SK-MEL-5 (cell line): ENCODE results near the gene LYPLAL1. TPM values are rescaled to one million over a fixed set of nuclear protein-coding genes. Genes with fewer than 3 reads are reported as not detected.

Experiments
- DNase-seq: peaks from one replicate; pipeline ENCODE4 v3.0.0-alpha.2; 2016; ENCODE audit warnings: low read depth, low spot score
- in situ Hi-C: cut with HindIII; loops from 2 replicates; pipeline ENCODE4 v1.10.0; 2016; ENCODE audit warnings: low sequenced_read_pairs, high pct_unique_total_duplicates, low pct_unique_long_range_greater_than_20kb
- polyA plus RNA-seq, 2 experiments: library from polyadenylated mRNA; depleted of rRNA; stranded (reverse); fragments of >200 nt; gene quantifications; 2 replicates each; pipeline ENCODE4 v1.2.3, GENCODE V29; 2015
- total RNA-seq: library from RNA; depleted of rRNA; stranded (reverse); fragments of >200 nt; shearing (Covaris generic); gene quantifications from 2 replicates; pipeline ENCODE4 v1.2.3, GENCODE V29; 2014; rRNA removed

The LYPLAL1 gene
- 29.8 and 49.6 TPM in 2 replicates for total RNA-seq
- 16.4 and 17.7 TPM in 2 replicates for polyA plus RNA-seq (2015; cell fraction: cytosol; rRNA removed)
- 59.6 and 67.2 TPM in 2 replicates for polyA plus RNA-seq (2015; cell fraction: nucleus; rRNA removed)

DNA sequence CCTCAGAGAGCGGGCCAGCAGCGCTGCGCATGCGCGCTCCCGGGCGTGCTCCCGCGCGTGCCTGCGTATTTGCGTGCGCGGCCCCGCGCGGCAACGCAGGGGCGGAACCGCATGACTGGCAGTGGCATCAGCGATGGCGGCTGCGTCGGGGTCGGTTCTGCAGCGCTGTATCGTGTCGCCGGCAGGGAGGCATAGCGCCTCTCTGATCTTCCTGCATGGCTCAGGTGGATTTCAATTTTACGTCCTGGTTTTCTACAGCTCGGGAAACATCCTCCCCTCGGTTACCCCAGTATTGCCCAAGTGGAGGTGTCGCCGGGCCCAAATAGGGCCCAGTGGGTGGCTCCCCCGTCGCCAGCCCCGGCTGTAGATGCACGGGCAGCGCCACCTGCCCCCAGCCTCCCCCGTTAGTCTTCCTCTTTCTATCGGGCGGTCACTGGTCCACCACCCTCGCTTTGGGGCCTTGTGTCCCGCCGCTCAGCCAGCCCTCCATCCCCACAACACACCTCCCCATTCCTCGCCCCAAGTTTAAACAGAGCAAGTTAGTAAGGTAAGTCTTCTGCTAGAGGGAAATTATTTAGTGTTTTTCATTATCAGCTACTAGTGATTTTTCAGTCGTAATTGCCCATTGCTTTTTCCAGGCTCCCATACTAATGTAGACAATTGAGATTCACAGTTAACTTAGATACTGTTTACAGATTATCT, at the start of gene LYPLAL1:
Gene LYPLAL1 (plus strand): TSS at position 121 of the 702 bp plus-strand sequence. CDS start 13 bp downstream, at position 134.
- in situ Hi-C loops: no loop called here
- DNase-seq: peak; percentile 85

DNA sequence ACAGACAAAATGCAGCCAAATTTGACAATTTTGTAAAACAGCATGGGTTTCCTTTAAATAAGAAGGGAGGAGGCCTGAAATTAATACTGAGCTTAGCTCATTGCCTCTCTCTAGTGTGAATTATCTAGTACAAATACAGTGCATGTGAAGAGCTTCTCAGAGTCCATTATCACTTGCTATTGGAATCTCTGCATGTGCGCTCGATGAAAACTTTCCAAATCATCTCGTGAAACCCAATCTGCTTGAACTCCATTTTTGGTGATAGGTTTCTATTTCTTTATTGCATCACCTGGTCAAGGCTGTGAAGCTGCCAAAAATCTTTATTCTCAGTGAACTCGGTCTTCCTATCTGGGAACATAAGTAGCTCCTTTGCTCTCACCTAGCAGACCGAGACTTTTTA, 49.5 kb upstream of the LYPLAL1 start:
- in situ Hi-C loops: no loop called here
- no peak for DNase-seq

DNA sequence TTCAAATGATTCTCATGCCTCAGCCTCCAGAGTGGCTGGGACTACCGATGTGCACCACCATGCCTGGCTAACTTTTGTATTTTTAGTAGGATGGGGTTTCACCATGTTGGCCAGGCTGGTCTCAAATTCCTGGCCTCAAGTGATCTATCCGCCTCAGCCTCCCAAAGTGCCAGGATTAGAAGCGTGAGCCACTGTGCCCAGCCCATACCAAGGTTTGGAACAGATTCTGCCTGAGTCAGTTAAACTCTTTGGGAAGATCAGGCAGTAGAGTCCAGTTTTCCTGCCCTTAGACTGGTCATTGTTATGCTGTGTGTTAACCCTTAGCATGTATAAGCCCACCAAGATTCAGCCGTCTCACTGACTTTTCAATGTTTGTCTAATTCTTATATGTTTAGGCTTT, 48.3 kb upstream of the LYPLAL1 start:
- in situ Hi-C loops: no loop called here
- no peak for DNase-seq

DNA sequence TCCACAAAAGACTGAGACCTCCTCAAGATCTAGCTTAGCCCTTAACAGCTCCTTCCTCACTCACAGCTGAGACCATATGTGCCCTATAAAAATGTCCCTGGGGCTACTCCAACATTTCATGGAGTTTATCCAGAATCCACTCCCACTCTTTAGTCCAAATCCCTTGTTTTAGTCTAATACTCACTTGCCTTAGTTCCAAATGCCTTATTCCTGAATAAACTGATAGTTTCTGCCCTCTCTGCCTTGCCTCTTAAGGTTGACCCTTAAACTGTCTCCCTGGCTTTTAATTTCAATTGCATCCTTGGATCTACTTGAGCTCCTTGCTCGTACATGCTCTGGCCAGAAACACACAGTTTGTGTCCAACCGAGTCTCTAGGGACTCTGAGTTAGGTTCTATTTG, 47.3 kb upstream of the LYPLAL1 start:
- in situ Hi-C loops: no loop called here
- DNase-seq: no peak

DNA sequence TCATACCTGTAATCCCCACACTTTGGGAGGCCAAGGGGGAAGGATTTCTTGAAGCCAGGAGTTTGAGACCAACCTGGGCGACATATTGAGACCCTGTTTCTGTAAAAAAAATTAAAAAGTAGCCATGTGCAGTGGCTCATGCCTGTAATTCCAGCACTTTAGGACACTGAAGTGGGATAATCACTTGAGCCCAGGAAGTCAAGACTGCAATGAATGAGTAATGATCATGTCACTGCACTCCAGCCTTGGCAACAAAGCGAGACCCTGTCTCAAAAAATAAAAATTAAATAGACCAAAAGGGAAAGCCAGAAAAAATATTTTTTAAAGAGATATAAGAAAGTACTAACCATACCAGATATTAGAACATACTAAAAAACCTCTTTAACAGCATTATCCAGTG, 44.7 kb upstream of the LYPLAL1 start:
- in situ Hi-C loops: no loop called here
- DNase-seq: no peak

DNA sequence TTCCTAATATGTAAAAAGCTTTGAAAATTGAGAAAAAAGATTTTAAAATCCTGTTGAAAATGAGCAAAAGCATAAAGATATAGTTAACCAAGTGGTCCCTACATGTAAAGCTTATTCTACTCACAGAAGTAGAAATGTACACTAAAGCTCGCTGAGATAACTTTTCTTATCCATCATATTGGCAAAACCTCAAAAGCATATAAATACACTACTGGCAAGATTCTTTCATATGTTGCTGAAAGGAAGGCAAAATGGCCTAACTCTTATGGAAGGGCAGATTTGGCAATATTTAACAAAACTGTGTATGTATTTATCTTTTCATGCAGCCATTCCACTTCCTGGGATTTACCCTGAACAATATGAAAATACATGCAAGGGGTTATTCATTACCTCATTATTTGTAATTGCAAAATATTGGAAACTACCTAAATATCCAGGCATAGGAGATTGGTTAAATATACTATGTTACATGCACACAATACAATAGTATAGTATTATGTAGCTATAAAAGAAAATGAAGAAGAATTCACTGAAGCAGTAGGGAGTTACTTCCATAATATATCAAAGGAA, 43.2 kb upstream of the LYPLAL1 start:
- in situ Hi-C loops: no loop called here
- DNase-seq: no peak

DNA sequence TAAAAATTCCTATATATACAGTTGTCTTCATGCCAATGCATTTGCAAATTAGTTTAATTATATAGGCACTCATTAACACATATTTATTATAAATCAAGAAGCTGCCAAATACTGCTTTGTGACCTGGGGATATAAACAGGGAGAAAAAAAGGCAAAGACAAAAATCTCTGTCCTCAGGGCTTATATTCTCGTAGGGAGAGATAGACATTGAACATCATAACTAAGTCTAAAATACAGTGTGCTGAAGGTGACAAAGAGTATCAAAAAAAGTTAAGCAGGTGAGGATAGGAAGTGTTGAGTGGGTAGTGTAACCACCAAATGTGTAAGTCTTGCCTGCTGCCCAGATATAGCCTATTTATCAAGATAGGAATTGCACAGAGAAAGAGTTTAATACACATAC, 40.7 kb upstream of the LYPLAL1 start:
- in situ Hi-C loops: no loop called here
- DNase-seq: no peak

DNA sequence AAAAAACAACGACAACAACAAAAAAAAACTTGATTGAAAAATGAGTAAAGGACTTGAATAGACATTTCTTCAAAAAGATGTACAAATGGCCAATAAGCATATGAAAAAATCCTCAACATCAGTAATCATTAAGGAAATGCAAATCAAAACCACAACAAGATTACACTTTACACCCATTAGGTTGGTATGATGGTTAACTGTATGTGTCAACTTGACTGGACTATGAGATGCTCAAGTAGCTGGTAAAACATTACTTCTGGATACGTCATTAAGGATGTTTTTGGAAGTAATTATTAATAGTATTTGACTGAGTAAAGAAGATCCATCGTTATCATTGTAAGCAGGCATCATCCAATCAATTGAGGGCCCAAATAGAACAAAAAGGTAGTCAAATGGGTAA, 34.9 kb upstream of the LYPLAL1 start:
- DNase-seq: no peak
- in situ Hi-C loops: no loop called here

DNA sequence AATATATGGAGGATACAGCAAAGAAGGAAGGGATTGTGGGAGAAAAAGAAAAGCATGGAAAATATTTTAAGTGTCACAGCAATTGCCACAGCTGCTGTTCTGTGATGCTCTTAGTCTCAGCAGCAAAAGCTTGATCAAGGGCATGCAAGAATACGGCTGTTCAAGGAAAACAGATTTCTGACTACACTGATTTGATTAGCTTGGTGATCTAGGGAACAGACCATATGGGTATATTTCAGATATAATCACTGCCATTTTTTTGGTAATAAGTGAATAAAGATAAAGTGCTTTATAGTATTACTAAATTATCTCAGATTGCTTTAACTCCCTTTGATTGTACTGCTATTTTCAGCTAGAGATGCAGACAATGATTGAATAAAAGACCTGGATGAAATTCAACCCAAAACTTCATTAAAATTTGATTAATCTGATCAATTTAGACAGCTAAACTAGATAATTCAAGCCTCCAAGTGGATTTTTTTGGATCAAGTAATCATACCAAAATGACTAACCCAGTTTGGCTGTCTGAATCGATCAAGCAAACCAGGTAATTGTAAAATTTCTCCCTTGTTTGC, 33.3 kb upstream of the LYPLAL1 start:
- in situ Hi-C loops: no loop called here
- DNase-seq: no peak

DNA sequence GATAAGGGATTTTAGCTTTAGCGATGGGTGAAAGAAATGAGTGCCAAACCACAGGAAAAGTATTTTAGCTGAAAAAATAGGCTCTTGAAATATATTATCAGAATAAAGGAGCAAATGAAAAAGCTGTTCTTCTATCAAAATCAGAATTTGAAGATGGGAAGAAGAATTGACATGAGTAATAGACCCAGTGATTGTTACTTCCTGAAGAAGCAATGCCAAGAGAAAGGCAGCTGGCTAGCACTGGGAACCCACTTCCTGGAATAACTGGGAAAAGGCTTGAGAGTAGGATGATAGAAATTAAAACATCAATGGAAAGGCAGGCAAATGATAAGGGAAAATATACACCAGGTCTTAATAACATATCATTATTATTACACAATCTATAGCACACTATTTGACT, 29.9 kb upstream of the LYPLAL1 start:
- DNase-seq: no peak

DNA sequence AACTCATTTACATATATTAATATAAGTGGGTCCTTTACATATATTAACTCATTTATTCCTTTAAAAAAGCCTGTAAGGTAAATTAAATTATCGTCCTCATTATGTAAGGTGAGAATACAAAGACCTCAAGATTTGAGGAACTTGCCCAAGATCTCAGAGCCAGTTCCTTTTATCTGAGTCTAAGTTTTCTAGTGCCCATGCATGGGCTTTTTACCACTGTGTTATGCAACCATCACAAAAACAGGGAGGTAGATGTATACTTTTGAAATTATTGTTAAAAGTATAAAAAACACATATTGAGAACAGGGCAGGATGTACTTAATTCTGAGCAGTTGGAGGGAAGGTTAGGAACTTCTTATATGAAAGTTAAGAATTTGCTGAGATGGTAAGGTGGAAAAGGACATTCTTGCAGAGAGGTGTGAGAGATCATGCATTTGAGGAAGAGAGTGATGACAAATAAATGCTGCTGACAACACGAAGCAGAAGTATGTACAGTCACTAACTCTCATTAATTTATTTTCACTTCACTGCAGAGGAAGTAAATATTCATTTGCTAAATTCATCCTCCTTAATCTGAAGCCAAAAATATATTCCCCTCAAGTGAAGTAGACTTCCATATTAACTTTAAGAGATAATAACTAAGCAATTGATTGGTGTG, 28.9 kb upstream of the LYPLAL1 start:
- DNase-seq: no peak
- in situ Hi-C loops: no loop called here

More for the DNA sequence above, 29.9 kb upstream of the LYPLAL1 start:
- in situ Hi-C loops: no loop called here

DNA sequence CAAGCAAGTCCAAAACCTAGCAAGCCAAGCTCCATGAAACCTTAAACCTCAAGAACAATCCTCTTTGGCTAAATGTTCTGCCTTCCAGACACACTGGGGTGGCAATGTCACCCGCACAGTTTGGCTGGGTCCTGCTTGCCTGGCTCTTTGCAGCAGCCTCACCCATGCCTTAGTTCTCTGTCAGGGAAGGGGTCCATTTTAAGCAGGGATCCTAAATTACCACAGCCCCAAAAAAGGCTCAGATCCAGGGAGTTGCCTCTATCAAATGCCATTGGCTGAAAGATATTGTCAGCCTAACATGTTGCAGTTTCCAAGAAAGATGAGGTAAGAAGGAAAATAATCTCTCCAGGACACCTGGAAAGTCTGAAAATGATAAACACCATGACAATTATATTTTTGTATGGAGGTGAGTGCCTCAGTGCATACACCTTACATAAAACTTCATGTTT, 26.1 kb upstream of the LYPLAL1 start:
- DNase-seq: no peak
- in situ Hi-C loops: no loop called here

DNA sequence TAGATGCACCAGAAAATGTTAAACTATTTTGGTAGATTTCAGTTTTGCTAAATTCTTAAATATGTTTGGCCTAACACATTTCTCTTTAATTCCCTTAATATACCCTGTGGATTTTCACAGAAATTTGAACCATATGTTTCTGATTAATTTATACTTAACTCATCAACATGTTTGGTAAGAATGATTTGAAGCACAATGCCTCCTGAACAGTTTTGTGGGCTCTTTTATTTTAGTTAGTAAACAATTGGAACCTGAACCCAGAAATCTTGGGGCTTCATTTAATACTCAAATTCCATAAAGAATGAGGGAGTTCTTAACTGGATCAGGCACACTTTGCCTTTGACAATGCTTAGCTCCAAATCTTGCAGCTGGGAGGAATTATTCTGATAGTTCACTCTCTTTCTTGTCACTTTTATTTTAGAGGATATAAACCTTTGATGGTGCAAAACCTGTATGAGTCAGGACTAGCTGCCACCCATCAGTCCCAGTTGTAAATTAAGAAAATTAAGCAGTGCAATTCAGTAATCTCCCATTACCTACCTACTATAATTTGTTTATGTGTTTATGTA, 24.6 kb upstream of the LYPLAL1 start:
- in situ Hi-C loops: no loop called here

DNA sequence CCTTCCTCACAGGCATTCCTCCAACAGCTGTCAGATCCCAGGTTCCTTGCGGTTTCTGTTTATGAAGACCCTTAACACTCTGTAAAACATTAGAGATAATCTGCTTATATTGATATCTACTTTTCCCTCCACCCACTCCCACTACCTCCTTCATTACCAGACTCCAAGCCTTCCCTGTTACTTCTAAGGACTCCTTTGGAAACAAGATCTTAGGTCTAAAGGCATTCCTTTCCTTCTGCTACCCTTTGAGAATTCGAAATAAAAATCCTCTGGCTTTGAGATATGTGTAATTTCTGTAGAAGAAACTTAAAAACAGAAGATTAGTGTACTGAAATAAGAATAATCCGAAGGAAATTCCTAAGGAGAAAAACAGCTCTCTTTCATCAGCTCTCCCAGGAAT, 23.7 kb upstream of the LYPLAL1 start:
- in situ Hi-C loops: no loop called here
- no peak for DNase-seq

More for the DNA sequence above, 24.6 kb upstream of the LYPLAL1 start:
- no peak for DNase-seq

DNA sequence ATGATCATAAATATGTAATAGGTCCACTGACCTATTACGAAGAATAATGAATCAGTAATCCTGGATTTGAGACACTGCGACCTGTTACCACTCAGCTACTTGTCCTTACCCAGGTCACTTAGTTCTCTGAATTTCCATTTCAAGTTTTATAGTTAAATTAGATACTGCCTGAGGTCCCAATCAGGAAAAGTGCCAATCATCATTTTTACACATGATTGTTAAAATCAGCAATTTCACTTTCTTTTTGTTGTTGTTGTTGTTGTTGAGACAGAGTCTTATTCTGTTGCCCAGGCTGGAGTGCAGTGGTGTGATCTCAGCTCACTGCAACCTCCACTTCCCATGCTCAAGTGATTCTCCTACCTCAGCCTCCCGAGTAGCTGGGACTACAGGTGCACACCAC, 22.8 kb upstream of the LYPLAL1 start:
- in situ Hi-C loops: no loop called here
- no peak for DNase-seq

DNA sequence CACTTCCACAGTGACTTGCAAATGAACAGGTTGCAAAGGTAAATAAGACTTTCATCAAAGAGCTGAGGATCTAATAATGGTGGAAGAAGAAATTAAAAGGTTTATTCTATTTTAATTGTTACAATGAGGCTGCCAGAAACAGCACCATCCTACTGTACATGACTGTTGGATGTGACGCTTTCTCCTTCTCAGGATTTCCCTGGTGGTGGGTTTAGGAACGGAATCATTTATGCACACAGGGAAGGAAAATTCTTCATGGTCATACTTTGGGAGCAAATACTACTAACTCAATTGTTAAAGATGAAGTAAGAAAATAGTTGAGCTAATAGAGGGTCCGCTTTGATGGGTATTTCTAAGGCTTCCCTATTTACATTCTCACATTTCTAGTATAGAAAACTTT, 22.2 kb upstream of the LYPLAL1 start:
- DNase-seq: no peak
- in situ Hi-C loops: no loop called here

DNA sequence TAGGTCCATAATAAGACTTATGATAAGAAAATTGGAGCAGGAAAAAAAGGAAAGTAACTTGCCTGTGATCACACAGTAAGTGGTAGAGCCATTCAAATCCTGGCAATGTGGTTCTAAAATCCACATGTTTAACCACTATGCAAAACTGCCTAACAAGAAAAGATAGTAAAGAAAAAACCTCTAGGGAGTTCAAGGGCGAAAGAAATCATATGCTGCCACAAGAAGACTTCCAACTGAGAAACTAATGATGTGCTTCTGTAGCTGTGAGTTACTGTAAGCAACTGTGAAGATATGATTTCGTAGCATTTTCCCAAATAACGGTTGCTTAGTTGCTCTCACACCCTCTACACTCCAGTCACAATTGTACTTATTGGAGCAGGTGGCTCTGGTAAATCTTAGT, 20.9 kb upstream of the LYPLAL1 start:
- DNase-seq: no peak
- in situ Hi-C loops: no loop called here

DNA sequence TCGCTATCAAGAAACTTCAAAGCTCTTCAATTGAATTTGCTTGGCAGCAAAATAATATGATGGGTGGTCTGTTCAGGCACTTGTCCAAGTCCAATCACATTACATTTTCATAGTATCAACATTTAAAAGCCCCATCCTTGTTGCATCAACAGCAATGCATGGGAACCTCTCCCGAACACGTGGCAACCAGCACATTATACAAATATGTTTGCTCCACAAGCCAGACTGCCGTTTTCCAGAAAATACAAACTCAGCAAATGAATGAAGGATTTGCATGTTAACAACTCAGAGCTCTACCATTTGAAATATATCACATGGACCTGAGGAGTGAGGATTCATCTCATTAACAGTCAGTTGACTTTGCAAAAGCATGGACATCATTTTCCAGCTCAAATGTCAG, 20.0 kb upstream of the LYPLAL1 start:
- in situ Hi-C loops: no loop called here
- DNase-seq: no peak
